DMS 273 (cell line): ENCODE measurements around the gene CENPI.
"Not testable (repeated sequence)": the region's sequence is repeated elsewhere in the genome, so short reads cannot be mapped to it uniquely, and the experiment has no call there.

Experiments used
- DNase-seq: peaks from one replicate; lab custom pipeline; 2025; ENCODE audit not compliant: unreplicated experiment; lab: John Stamatoyannopoulos, UW

The CENPI gene

DNA sequence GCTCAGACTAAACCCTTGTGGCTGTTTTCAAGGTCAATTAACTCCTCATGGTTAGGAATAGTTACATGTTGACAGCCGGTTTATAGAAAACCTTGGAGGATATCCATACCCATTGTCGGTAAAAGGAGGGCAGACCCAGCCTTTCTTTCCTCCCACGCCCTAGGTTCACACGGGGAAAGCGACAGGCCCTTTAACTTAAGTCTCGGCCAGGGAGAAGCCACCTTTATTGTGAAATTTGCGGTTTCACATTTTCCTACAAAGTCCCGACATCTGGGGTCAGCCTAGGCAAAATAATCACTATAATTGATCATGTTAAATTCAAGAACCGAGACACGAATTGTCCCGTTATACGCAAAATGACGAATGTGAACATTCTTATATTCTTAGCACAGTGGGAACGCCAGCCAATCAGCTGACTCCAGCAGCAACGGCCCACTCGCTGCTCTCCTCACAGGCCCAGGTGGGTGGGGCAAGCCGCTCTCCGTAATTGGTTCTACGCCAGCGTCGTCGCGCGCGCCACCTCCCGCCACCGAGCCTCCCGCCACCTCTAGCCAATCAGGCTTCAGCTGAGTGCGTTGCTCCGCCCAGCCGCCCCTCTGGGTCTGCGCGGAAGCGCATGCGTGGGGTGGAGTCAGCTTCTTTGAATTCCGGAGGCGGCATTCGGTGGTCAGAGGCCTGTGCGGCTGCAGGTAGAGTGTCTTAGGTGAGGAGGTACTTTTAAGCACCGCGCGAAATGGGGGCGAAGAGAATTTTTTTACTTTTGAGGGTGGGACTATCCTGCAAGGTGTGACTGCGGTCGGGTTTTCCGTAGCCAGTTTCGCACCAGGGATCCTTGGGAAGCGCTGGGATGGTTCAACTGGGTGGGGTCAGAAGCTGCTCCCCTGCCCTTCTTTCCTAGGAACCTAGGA, at the start of gene CENPI:
Gene CENPI, plus strand, starts transcription at position 659 of the 908 bp plus-strand sequence. CDS start 2,867 bp downstream, outside the sequence.
- DNase-seq: peak; percentile 96

DNA sequence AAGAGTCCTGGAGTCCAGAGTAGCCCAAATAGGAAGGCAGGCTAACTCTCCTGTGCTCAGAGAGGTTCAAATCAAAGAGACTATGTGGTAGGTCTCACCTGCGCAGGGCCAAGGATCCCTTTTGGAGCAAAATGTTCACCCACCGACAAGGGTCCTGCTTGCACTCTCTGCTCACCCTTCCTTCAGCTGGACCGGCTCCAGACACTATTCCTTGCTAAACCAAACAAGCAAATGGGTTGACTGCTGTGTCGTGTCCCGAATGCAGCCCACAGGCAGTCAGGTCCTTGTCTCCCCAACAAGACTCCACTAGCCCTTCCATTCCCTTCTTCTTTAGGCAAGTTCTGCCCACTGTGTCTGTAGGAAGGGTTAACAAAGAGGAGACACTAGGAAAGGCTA, 46.9 kb upstream of the CENPI start:
- DNase-seq: no peak

DNA sequence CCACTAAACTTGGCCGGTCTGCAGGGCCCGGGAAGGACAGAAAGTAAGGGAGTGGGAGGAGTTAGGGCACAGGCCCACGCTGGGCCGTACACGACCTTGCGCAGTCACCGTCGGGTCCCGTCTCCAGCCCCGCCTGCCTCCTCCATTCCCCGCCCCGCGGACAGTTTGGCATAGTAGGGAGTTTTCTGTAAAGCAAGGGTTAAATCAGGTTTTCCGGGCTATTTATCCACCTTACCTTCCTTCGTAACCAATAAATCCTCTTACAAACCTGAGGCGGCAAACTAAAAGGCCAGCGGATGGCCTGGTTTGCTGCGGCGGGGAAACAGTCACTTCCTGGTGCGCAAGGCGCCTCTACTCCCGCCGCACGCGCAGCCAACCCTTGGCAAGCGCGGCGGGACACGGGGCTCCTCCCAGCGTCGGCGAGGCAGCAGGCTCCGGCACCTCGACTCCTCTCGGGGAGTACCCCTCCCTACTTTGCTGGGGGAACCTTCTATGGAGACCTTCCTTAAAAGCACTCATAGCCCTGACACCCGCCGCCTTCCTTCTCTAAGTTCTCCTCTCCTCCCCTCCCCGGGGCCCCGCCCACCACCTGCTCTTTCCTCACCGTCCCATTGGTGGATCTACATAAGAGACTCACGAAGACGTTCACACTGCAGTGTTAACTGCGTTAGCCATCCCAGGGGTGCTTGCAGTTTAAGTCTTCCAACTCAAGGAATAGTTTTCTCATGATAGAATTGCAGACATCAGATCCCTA, 46.3 kb upstream of the CENPI start, which contains the start of gene TRMT2B:
Gene TRMT2B, minus strand, starts transcription at position 563 of the 754 bp plus-strand sequence. CDS start 9,822 bp downstream, outside the sequence.
- peak; percentile 94 for DNase-seq

- DNase-seq: not testable (repeated sequence)
Observed at GRCh38 chrX:101056551-101056950, 41.5 kb upstream of the CENPI start.

DNA sequence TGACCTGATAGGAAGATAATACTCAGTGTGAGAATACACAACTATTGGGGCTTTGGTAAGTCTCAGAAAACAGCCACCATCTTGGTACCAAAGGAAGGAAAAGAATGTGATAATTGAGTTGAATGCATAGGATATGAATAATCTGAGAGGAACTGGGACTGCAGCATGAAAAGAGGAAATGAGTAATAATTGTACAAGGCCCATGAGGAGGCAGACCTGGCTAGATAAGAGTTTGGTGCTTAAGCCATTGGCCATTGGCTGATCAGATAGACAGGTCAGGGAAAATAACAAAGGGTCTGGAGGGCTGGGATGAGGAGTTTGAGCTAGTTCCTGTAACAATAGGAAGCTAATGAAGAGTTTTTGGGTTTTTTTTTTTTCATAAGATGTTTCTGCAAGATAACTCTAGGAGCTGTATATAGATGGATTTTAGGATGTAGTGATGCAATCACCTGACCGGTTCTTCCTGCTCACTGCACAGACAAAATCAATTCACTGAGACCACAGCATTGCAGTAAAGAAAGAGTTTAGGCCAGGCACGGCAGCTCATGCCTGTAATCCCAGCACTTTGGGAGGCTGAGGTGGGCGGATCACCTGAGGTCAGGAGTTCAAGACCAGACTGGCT, 40.8 kb upstream of the CENPI start:
- DNase-seq: no peak

- DNase-seq: no peak
Observed at GRCh38 chrX:101062176-101062575, 35.8 kb upstream of the CENPI start.

- DNase-seq: no peak
Observed at GRCh38 chrX:101071582-101071981, 26.4 kb upstream of the CENPI start.

- no peak for DNase-seq
Observed at GRCh38 chrX:101078716-101079598, 19.0 kb upstream of the CENPI start, which contains the start of gene TMEM35A. Gene TMEM35A (plus strand): TSS chrX:101078879. CDS start chrX:101079003, 124 bp downstream.

DNA sequence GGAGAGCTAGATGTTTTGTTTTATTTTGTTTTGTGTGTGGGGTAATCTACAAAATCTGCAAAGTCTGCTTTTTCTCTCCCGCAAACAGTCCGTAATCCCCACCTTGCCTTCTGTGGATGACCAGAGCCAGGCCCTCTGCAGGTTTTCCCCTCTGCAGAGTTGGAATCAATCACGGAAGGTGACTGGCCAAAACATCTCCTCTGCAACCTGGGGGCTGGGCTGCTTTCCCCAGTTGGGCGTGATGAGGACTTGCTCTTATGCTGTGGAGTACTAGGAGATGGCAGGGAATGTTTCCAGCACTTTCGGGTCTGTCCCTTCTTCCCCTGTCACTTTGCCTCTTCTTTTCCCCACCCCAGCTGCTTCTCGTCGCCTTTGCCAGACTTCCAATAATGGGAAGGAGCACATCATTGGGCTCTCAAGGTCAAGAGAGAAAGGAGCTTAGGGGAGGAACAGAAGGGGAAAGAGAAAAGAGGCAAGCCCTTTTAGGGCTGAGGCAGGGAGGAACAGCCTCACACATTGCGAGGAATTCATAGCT, 18.2 kb upstream of the CENPI start:
- no peak for DNase-seq

GRCh38 chrX:101080326-101081124, 17.5 kb upstream of the CENPI start:
- no peak for DNase-seq

GRCh38 chrX:101081231-101081630, 16.8 kb upstream of the CENPI start:
- DNase-seq: no peak

DNA sequence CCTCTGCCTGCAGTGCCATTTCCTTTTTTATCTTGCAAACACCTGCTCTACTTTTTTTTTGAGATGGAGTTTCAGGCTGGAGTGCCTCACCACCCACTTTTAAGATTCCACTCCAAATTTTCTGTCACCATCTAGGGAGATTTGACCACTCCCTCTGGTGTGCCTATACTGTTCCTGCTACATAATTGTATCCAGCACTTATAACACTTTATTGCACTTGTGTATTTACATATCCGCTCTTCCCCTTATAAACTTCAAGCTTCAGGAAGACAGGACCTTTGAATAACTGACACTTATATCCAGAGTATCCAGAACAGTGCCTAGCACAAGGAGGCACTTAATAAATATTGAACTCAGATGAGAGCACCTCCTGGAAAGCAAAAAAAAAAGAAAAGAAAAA, 6.2 kb upstream of the CENPI start:
- DNase-seq: no peak

GRCh38 chrX:101108284-101108683, 10.3 kb downstream of the CENPI start:
- DNase-seq: no peak

- DNase-seq: no peak
Observed at GRCh38 chrX:101117701-101118100, 19.7 kb downstream of the CENPI start.

GRCh38 chrX:101136235-101136634, 38.2 kb downstream of the CENPI start:
- DNase-seq: no peak
